HG03354 (cell line): ENCODE data around the gene NPHP4.

ENCODE experiments used
- ATAC-seq: cut with Tn5 transposase; IDR thresholded peaks from one replicate; pipeline ENCODE4 v1.9.1; 2021; ENCODE audit warnings: mild to moderate bottlenecking; ENCODE audit not compliant: unreplicated experiment, poor library complexity, severe bottlenecking

NPHP4 gene

DNA sequence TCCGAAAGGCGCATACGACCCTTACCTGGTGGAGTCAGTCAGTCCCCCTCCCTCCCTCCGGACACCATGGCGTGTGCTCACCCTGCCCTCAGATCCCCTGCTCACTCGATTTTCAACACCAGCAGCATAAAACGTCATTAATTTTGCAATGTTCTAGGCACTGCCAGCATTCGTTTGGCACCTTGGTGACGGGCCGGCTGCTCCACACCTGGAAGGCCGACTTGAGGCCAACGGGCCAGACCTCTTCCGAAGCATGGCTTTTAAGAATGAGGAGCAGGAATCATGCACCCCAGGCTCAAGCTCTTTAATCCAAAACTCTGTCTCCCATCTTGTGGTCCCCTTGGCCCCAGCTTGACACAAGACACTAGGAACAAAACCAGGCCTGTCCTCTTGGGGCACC lies 33.1 kb downstream of the NPHP4 start:
- no peak for ATAC-seq

- ATAC-seq: no peak
These were observed 36.0 kb downstream of the NPHP4 start for GRCh38 chr1:5956022-5956830.

GRCh38 chr1:5955479-5955977 lies 36.7 kb downstream of the NPHP4 start:
- ATAC-seq: no peak

- no peak for ATAC-seq
These were observed 37.3 kb downstream of the NPHP4 start for GRCh38 chr1:5954964-5955363.

DNA sequence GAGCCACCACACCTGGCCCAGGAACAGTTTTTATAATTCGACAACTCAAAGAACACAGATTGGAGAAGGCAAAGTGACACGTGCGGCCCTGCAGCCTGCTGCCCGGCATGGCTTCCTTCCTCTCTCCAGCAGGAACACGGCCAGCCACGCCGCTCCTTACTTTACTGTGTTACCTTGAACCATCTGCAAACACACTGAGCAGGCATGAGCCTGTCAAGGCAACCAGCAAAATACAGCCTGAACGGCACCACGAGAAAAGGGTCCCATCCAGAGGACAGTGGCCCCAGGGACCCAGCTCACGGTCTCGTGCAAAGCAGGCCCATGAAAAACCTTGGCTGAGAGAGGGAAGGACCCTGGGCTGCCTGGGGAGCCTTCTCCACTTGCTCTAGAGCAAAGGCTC lies 38.8 kb downstream of the NPHP4 start:
- no peak for ATAC-seq

DNA sequence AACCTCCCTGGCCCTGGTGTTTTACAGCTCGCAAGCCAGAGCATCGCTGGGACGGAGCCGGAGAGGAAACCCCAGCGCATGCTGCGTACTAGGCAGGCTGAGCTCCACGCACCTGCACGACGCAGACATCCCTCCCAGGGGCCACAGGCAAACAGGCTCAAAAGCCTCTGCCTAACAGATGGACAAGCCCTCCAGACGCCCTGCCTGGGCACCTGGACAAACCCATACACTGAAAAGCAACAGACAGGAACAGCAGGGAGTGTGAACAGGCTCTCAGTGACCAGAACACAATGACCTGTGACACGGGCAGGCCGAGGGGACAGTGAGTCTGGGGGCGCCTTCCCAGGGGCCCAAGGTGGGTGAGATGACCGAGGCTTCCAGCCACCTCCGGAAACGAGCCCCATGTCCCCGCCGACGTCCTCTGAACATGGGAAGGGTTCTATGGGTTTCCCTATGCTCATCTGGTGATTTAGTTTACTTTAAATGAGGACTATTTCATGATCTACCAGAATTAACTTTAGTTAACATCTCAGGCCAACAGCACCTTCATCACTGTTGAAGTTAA lies 40.3 kb downstream of the NPHP4 start:
- no peak for ATAC-seq

- no peak for ATAC-seq
These were observed 41.0 kb downstream of the NPHP4 start for GRCh38 chr1:5950994-5951785.

GRCh38 chr1:5950201-5950895 lies 41.9 kb downstream of the NPHP4 start:
- no peak for ATAC-seq

- no peak for ATAC-seq
These were observed 42.5 kb downstream of the NPHP4 start for GRCh38 chr1:5949761-5950100.

- no peak for ATAC-seq
These were observed 43.0 kb downstream of the NPHP4 start for GRCh38 chr1:5949085-5949760.

- ATAC-seq: no peak
These were observed 43.6 kb downstream of the NPHP4 start for GRCh38 chr1:5948681-5949005.

GRCh38 chr1:5947978-5948680 lies 44.1 kb downstream of the NPHP4 start:
- ATAC-seq: no peak

- no peak for ATAC-seq
These were observed 45.0 kb downstream of the NPHP4 start for GRCh38 chr1:5947071-5947821.

- no peak for ATAC-seq
These were observed 46.8 kb downstream of the NPHP4 start for GRCh38 chr1:5945445-5945844.

DNA sequence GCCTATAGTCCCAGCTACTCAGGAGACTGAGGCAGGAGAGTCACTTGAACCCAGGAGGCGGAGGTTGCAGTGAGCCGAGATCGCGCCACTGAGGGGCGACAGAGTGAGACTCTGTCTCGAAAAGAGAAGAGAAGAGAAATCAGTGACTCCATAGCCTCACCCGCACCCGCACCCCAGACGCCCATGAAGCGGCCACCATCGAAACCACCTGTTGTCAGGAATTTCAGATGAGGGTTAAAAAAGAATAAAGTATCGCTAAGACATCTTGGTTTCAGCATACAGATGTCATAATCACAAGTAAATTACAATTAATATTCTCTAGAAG lies 47.4 kb downstream of the NPHP4 start:
- ATAC-seq: no peak

- ATAC-seq: no peak
These were observed 47.9 kb downstream of the NPHP4 start for GRCh38 chr1:5944154-5944842.

DNA sequence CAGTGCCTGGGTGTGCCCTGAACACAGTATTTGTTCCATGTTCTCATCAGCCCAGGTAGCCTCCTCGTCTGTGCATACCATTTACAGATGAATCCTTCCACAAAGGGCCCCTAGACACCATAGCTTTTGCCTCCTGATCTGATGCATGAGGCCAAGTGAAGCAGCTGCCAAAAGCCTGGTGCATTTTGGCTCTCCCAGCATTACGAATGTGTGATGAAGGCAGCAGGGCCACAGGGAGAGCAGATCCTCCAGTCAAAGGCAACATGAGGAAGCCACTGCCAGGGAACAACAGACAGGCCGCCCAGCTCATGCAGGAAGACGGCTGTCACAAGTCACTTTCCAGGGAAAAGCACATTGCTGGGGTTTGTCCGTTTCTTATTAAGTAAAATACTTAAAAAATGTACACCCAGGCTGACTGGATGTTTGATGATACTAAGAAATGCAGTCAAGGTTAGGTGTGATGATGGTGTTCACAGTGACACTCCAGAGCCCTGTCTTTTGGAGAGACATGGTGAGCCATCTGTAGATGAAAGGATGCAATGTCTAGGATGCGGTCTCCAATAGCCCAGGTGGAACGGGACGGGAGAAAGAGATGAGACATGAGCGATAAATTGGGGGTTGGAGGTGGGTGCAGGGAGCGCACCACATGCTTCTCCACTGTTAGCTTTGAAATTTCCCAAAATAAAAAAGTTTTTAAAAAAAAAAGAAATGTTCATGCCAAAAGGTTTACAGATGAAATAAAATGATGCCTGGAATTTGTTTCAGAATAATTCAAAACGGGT lies 48.7 kb downstream of the NPHP4 start:
- ATAC-seq: no peak
